DOHH2 (cell line): ENCODE data around the gene LSM11.

Experiments
- CTCF ChIP-seq: fragments of 200-600 bp; sonication (generic); IDR thresholded peaks from one replicate; pipeline ENCODE4 v1.5.1; 2014; ENCODE audit warnings: antibody characterized with exemption, mild to moderate bottlenecking, low read depth, low read length; ENCODE audit not compliant: poor library complexity, severe bottlenecking
- EZH2phosphoT487 ChIP-seq: fragments of 200-600 bp; sonication (generic); IDR thresholded peaks from 2 replicates; pipeline ENCODE4 v1.6.1; 2017; ENCODE audit warnings: borderline replicate concordance, mild to moderate bottlenecking, antibody characterized with exemption, low read length, moderate library complexity, mixed read lengths

GRCh38 chr5:157800137-157800536 is 56.6 kb downstream of the LSM11 start:
- TF ChIP-seq EZH2phosphoT487 = no peak
- TF ChIP-seq CTCF = no peak
